Hepatocyte (in vitro differentiated cells): ENCODE results near the gene ACTR5. TPM values are rescaled to one million over a fixed set of nuclear protein-coding genes. Genes with fewer than 3 reads are reported as not detected.

Source experiments
- DNase-seq: peaks from one replicate; pipeline ENCODE4 v3.0.0-alpha.2; 2016; ENCODE audit warnings: low spot score
- H2AFZ ChIP-seq: fragments of 200-600 bp; sonication (generic); 2 replicates; pipeline ENCODE4 v1.6.0; 2016; ENCODE audit warnings: antibody characterized with exemption, mild to moderate bottlenecking
- H3K27ac ChIP-seq: fragments of 200-600 bp; sonication (generic); 2 replicates; pipeline ENCODE4 v1.5.1; 2016; ENCODE audit warnings: mild to moderate bottlenecking
- H3K27me3 ChIP-seq: fragments of 200-600 bp; sonication (generic); 2 replicates; pipeline ENCODE4 v1.6.1; 2016
- H3K36me3 ChIP-seq: fragments of 200-600 bp; sonication (generic); replicated peaks from 2 replicates; pipeline ENCODE4 v1.5.1; 2016; ENCODE audit warnings: low read depth; ENCODE audit not compliant: insufficient read depth
- H3K4me1 ChIP-seq: fragments of 200-600 bp; sonication (generic); 2 replicates; pipeline ENCODE4 v1.5.1; 2016; ENCODE audit warnings: mild to moderate bottlenecking, moderate library complexity; ENCODE audit not compliant: insufficient read depth
- H3K4me2 ChIP-seq: fragments of 200-600 bp; sonication (generic); 2 replicates; pipeline ENCODE4 v1.6.0; 2016
- H3K4me3 ChIP-seq: fragments of 200-600 bp; sonication (generic); 2 replicates; pipeline ENCODE4 v1.5.1; 2016; ENCODE audit warnings: mild to moderate bottlenecking
- H3K79me2 ChIP-seq: fragments of 200-600 bp; sonication (generic); 2 replicates; pipeline ENCODE4 v1.6.0; 2017; ENCODE audit warnings: mild to moderate bottlenecking
- H3K9me2 ChIP-seq: fragments of 200-600 bp; sonication (generic); replicated peaks from 2 replicates; pipeline ENCODE4 v1.6.0; 2017; ENCODE audit warnings: mild to moderate bottlenecking; ENCODE audit not compliant: insufficient read depth
- H3K9me3 ChIP-seq: fragments of 200-600 bp; sonication (generic); 2 replicates; pipeline ENCODE4 v1.5.1; 2016; ENCODE audit warnings: low read depth, mild to moderate bottlenecking
- H4K20me1 ChIP-seq: fragments of 200-600 bp; sonication (generic); 2 replicates; pipeline ENCODE4 v1.6.0; 2016; ENCODE audit warnings: mild to moderate bottlenecking; ENCODE audit not compliant: insufficient read depth, poor library complexity, severe bottlenecking
- EZH2 ChIP-seq: fragments of 200-600 bp; sonication (generic); IDR thresholded peaks from 2 replicates; pipeline ENCODE4 v1.6.1; 2016; ENCODE audit warnings: antibody characterized with exemption, mild to moderate bottlenecking, borderline replicate concordance
- EZH2phosphoT487 ChIP-seq: fragments of 200-600 bp; sonication (generic); IDR thresholded peaks from one replicate; pipeline ENCODE4 v1.6.1; 2018; ENCODE audit warnings: antibody characterized with exemption, mild to moderate bottlenecking, low read depth, moderate library complexity; ENCODE audit not compliant: unreplicated experiment, severe bottlenecking
- WGBS: methylation state at CpG from one replicate; pipeline ENCODE4 v1.1.6; 2016; ENCODE audit warnings: low lambda C conversion rate; ENCODE audit errors: missing lambda C conversion rate; 5-methylcytosine and 5-hydroxymethylcytosine counted together
- polyA plus RNA-seq: library from polyadenylated mRNA; unstranded; fragments of >200 nt; fragmentation: Nextera tagmentation; extraction: Ambion mirVana; gene quantifications from 2 replicates; pipeline ENCODE4 v1.2.1, GENCODE V29; 2016
- total RNA-seq: library from RNA; depleted of rRNA; stranded (reverse); fragments of >200 nt; gene quantifications from 2 replicates; pipeline ENCODE4 v1.2.3, GENCODE V29; 2014
- TF ChIP-seq, protein P1 (sequence below): fragments of 200-600 bp; sonication (generic); IDR thresholded peaks from 2 replicates; pipeline ENCODE4 v1.5.1; 2016; ENCODE audit warnings: antibody characterized with exemption, mild to moderate bottlenecking; ENCODE audit not compliant: poor library complexity

ACTR5 gene
- total and polyA plus RNA-seq, 2 experiments from 2014 or later = 8.5 to 10.1 TPM

DNA sequence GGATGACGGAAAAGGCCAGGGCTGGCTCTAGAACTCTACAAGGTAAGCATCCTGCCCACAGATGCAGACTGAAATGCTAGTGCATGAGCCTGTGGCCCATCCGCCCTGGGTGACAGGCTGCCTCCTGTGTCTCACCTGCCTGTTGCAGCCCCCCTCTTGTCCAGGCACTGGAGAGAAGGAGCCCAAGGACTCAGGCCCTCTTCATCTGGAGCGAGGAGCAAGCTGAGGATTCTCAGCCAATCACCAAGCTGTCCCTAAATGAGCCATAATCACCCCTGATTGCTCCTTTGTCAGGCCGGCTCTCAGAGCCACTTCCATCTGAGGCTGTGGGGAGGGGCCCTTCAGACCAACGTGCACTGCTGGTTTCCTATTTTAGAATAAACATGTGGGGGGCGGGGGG lies 34.0 kb upstream of the ACTR5 start:
- DNase-seq = no peak
- no peaks in the 10 kb centered on the region for H3K9me3 ChIP-seq
- H3K36me3 ChIP-seq = no peaks in the 10 kb centered on the region
- H3K4me2 ChIP-seq = no peak overlapping the region
- no peaks in the 10 kb centered on the region for H3K9me2 ChIP-seq
- no peak overlapping the region for H3K27ac ChIP-seq
- H2AFZ ChIP-seq = no peak overlapping the region
- TF ChIP-seq EZH2 = no peak
- TF ChIP-seq EZH2phosphoT487 = no peak
- TF ChIP-seq, protein P1, sequence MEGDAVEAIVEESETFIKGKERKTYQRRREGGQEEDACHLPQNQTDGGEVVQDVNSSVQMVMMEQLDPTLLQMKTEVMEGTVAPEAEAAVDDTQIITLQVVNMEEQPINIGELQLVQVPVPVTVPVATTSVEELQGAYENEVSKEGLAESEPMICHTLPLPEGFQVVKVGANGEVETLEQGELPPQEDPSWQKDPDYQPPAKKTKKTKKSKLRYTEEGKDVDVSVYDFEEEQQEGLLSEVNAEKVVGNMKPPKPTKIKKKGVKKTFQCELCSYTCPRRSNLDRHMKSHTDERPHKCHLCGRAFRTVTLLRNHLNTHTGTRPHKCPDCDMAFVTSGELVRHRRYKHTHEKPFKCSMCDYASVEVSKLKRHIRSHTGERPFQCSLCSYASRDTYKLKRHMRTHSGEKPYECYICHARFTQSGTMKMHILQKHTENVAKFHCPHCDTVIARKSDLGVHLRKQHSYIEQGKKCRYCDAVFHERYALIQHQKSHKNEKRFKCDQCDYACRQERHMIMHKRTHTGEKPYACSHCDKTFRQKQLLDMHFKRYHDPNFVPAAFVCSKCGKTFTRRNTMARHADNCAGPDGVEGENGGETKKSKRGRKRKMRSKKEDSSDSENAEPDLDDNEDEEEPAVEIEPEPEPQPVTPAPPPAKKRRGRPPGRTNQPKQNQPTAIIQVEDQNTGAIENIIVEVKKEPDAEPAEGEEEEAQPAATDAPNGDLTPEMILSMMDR = no peak
- no peaks in the 10 kb centered on the region for H3K4me1 ChIP-seq
- peaks cover 51% of the 10 kb centered on the region for H3K27me3 ChIP-seq
- no peaks in the 10 kb centered on the region for H4K20me1 ChIP-seq
- 33% methylated on average over 6 of the region's 6 CpGs for WGBS
- no peak overlapping the region for H3K4me3 ChIP-seq
- no peaks in the 10 kb centered on the region for H3K79me2 ChIP-seq

DNA sequence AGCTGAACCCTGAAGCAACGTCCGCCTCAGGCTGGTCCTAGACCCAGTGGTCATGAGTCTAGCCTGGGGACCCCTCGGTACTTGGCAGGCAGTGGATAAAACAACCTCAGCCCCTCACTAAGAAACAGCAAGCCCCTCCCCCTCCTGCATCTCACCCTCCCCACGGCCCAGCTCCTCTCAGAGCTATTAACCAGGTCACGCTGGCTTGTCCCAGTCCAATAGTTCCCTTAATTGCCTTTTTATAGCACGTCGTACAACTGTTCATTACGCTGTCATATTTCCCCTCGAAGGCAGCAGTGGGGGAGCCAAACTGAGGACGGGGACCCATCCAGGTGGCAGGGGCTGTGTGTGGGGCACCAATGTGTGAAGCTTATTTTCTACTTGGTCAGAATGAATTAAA lies 32.6 kb upstream of the ACTR5 start:
- Histone ChIP-seq H3K79me2 (no peaks in the 10 kb centered on the region), H3K27ac (no peak overlapping the region), H2AFZ (no peak overlapping the region), H3K36me3 (no peaks in the 10 kb centered on the region), H3K9me3 (no peaks in the 10 kb centered on the region), H3K9me2 (no peaks in the 10 kb centered on the region), H3K4me3 (no peak overlapping the region), H3K27me3 (peaks cover 59% of the 10 kb centered on the region), H3K4me1 (no peaks in the 10 kb centered on the region), H3K4me2 (no peak overlapping the region), H4K20me1 (no peaks in the 10 kb centered on the region)
- WGBS = 58% methylated on average over 10 of the region's 10 CpGs
- DNase-seq = no peak
- TF ChIP-seq EZH2phosphoT487 = no peak

DNA sequence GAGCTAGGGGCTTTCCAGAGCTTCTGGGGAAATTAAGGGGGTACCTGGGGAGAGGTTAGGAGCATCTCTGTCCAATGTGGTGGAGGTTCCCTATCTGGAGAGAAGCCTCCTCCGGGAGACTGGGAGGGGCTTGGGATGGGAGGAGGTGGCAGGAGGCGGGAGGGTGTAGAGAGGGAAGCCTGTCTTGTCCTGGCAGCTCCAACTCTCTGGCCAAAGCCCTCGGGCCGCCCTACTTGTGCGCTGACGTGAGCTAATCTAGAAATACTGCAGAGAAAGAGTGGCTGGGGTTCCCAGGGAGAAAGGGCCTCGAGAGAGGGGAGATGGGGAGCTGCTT lies 25.6 kb upstream of the ACTR5 start:
- DNase-seq = no peak
- Histone ChIP-seq H3K36me3 (no peaks in the 10 kb centered on the region), H3K79me2 (no peaks in the 10 kb centered on the region), H3K27me3 (peaks cover 98% of the 10 kb centered on the region), H3K4me3 (no peak overlapping the region), H3K9me2 (no peaks in the 10 kb centered on the region), H4K20me1 (no peaks in the 10 kb centered on the region), H3K4me1 (no peaks in the 10 kb centered on the region), H3K9me3 (no peaks in the 10 kb centered on the region), H3K4me2 (no peak overlapping the region), H3K27ac (no peak overlapping the region), H2AFZ (no peak overlapping the region)
- TF ChIP-seq, protein P1 = no peak
- TF ChIP-seq EZH2 (no peak), EZH2phosphoT487 (no peak)
- 3% methylated on average over 6 of the region's 7 CpGs for WGBS

DNA sequence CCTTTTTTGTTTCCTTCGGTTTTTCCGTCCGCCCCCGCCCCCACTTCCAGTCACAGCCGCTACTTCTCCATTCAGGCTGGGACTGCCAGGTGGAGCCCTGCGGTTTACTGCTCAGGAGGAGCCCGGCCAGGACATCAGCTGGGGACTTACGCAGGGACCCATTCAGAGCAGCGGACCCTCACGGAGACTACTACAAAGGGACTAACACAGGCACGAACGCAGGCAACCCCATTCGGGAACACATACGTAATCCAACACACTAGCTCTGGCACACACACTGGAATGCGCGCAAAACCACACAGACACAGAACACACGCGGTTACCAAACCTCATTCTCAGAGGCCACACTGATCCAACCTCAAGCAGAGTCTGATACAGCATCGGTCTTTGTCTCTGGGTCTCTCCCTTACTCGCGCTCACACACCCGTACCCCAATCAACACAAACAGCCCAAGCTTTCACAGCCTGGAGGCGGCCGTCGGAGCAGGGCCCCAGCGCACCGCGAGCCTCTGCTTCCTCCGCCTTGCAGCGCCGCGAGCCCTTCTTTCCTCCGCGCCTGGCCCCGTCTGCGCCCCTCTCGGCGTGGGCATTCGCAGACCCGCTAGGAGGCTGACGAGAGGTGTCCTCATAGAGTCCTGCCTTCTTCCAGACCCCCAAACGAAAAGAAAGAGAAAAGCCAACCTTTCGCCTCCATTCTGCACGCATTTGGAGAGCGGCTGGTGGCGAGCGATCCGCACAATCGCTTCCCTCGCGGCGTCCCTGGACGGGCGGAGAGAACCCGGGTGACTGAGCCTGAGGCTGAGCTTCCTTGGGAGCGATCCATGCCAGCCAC lies 25.0 kb upstream of the ACTR5 start:
- WGBS = 3% methylated on average over 56 of the region's 56 CpGs
- Histone ChIP-seq H3K9me2 (no peaks in the 10 kb centered on the region), H4K20me1 (no peaks in the 10 kb centered on the region), H2AFZ (peak overlapping the region; percentile 35), H3K36me3 (no peaks in the 10 kb centered on the region), H3K27me3 (peaks cover 98% of the 10 kb centered on the region), H3K9me3 (no peaks in the 10 kb centered on the region), H3K4me1 (no peaks in the 10 kb centered on the region), H3K4me2 (peak overlapping the region; percentile 70), H3K27ac (no peak overlapping the region), H3K4me3 (no peak overlapping the region), H3K79me2 (no peaks in the 10 kb centered on the region)
- TF ChIP-seq EZH2phosphoT487 (peak; percentile 70), EZH2 (peak; percentile 29)
- TF ChIP-seq, protein P1 = no peak
- no peak for DNase-seq
